Astrocyte of the cerebellum (primary cell): ENCODE measurements around the gene MAGEB3.

ENCODE experiments used
- DNase-seq: peaks from one replicate; pipeline ENCODE4 v3.0.0-alpha.2; 2011; ENCODE audit warnings: low read depth
- H3K4me3 ChIP-seq: 2 replicates; pipeline ENCODE4 v1.5.1; 2011; ENCODE audit warnings: mild to moderate bottlenecking, low read depth, low read length, moderate library complexity
- in situ Hi-C: cut with HindIII; loops from 2 replicates; pipeline ENCODE4 v1.10.0; 2017; ENCODE audit warnings: low sequenced_read_pairs
- TF ChIP-seq, protein P1 (sequence below): IDR thresholded peaks from 2 replicates; pipeline ENCODE4 v1.5.1; 2012; ENCODE audit warnings: low read length, low read depth, moderate library complexity, mild to moderate bottlenecking; ENCODE audit errors: missing control alignments

The MAGEB3 gene

GRCh38 chrX:30275498-30275897, 45.0 kb downstream of the MAGEB3 start:
- H3K4me3 ChIP-seq, result no peak overlapping the region
- TF ChIP-seq, protein P1, sequence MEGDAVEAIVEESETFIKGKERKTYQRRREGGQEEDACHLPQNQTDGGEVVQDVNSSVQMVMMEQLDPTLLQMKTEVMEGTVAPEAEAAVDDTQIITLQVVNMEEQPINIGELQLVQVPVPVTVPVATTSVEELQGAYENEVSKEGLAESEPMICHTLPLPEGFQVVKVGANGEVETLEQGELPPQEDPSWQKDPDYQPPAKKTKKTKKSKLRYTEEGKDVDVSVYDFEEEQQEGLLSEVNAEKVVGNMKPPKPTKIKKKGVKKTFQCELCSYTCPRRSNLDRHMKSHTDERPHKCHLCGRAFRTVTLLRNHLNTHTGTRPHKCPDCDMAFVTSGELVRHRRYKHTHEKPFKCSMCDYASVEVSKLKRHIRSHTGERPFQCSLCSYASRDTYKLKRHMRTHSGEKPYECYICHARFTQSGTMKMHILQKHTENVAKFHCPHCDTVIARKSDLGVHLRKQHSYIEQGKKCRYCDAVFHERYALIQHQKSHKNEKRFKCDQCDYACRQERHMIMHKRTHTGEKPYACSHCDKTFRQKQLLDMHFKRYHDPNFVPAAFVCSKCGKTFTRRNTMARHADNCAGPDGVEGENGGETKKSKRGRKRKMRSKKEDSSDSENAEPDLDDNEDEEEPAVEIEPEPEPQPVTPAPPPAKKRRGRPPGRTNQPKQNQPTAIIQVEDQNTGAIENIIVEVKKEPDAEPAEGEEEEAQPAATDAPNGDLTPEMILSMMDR, result no peak
- in situ Hi-C loops, result no loop called here
- no peak for DNase-seq

- TF ChIP-seq, protein P1, result no peak
- in situ Hi-C loops, result no loop called here
- H3K4me3 ChIP-seq, result no peak overlapping the region
- DNase-seq, result no peak
Observed at GRCh38 chrX:30278365-30278764, 47.9 kb downstream of the MAGEB3 start.

DNA sequence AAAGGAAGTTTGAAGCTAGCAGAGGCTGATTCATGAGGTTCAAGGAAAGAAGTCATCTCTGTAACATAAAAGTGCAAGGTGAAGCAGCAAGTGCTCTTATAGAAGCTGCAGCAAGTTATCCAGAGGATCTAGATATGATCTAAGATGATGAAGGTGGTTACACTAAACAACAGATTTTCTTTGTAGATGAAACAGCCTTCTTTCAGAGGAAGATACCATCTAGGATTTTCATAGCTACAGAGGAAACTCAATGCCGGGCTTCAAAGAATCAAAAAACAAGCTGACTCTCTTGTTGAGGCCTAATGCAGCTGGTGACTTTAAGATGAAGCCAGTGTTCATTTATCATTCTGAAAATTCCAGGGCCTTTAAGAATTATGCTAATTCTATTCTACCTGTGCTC, 50.0 kb downstream of the MAGEB3 start:
- TF ChIP-seq, protein P1, result no peak
- no peak for DNase-seq
- in situ Hi-C loops, result no loop called here
- H3K4me3 ChIP-seq, result no peak overlapping the region

- no peak overlapping the region for H3K4me3 ChIP-seq
- in situ Hi-C loops, result no loop called here
- TF ChIP-seq, protein P1, result no peak
- DNase-seq, result no peak
Observed at GRCh38 chrX:30282527-30282926, 52.1 kb downstream of the MAGEB3 start.

DNA sequence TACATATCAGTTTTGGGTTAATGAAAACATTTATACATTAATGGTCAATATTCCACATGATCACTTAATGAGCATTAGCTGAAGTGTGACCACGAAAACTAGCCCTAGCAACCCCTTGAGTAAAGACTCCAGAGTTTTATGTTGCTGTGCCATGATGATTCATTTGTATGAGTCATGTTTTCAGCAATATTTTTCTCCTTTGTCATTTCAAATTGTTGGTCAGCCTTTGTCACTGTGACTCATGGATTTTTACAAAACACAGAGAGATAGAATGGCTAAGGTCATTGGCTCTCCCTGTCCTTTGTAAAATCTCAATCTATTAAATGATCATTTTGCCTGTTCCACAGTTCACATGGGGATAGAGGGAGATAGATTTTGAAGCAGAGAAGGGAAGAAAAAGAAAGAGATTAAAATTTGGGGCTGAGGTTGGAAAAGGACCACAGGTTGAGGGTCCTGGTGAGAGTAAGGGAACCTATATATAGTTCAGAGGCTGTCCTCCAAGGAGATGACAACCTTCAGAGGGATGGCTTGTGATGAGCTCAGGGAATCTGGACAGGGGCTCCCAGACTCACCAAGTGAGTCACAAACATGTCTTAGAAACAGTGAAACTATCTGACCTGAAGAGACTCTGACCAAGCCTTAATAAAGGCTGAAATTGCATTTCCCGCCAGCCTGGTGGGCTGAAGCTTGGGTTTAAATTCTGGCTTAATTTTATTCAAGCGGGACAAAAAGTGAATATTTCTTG, 53.2 kb downstream of the MAGEB3 start:
- in situ Hi-C loops, result no loop called here
- H3K4me3 ChIP-seq, result no peak overlapping the region
- TF ChIP-seq, protein P1, result no peak
- peak; percentile 74 for DNase-seq
